ENCODE results near the gene PDCD2L.
"Not testable (repeated sequence)": the region's sequence is repeated elsewhere in the genome, so short reads cannot be mapped to it uniquely, and the experiment has no call there.

Gene PDCD2L

DNA sequence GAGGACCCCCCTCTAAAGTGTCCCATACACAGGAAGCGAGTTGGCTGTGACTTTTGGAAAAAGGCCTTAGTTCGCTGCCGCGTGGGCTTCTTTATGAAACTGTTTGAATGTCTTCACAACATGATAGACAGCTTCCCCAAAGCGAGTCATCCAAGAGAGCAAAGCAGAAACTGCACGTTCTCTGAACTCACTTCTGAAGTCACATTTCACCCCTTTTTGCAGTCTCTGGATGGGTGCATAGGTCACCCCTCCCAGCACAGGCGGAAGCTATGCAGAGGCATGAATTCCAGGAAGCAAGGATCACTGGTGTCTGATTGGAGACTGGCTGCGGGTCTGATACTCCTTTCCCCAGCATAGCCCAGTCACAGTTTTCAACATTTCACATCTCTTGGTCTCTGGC is 28.6 kb upstream of the PDCD2L start:
- no peak for DNase-seq

DNA sequence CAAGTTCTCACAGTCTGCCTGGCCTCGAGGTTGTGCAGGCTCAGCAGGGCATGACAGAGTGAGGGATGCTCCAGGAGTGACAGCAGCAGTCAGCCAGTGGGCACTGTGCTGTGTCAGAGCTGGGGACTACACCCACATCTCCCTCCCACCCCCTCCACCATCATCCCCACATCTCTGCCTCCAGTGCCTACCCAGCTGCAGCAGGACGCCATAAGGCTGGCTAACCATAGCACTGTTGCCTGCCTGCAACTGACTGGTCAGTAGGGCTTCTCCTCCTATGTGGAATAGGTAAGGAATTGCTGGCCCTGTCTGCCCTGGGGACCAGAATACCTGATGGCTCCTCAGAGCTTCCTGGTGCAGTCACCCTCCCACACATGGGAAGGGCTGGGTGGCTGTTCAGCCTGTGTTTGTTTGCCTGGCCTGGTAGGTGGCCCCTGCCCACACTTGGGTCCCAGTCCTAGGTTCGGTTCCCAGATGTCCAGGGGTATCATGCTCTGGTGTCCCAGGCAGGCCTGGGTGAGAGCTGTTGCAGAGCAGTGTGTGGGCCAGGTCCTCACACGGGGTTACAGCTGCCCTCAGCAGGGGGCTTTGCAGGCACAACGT is 23.5 kb upstream of the PDCD2L start:
- no peak for DNase-seq

DNA sequence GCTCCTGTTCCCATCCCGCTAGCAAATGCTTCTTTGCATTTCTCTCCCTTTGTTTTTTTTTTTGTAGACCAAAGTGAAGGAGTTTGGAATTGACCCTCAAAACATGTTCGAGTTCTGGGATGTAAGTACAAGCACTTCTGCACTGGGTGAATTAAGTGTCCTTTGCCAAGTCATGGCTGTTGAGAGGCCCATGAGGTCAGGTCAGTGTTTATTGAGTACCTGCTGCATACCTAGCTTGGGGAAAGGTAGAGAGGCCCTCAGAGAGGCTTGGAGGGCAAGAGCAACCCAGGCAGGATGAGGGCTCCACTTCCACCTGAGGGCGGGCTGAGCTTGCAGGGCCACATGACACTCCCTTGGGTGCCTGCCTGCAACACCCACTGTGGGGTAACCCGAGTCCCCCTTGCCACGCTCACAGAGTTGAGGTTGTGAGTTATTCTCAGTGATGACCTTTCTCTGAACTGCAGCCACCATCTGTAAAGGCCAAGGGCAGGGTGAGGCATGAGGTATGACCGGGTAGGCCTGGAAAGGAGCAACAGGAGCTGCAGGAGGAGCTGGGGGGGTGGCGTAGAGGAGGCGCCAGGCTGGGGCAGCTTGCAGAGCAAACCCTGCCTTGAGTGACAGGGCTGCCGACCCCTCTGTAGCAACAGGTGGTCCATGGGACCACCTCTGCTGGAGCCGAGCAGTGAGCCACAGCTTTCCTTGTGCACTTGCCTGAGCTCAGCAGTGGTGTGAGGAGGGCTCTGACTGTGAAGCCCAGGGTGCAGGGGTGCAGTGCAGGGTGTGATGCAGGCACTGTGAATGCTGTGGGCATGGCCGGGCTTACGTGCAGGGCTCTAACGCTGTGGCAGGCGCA is 22.6 kb upstream of the PDCD2L start:
- no peak for DNase-seq

DNA sequence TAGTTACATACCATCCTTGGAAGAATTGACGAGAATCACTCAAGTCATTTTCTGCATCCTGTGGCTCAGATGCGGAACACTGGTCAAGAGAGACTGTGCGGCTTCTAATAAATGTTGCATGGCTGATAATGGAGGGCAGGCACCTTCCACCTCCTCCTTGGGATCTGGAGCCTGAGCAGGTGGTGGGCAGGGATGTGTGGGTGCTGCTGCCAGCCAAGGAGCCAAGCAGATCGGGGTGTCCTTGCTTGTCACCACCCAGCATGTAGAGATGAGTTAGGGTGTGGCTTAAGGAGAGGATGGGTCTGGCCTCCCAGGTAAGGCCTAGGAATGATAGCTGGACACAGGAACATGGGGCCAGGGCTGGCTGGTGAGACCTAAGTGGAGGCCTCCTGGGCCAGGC is 21.7 kb upstream of the PDCD2L start:
- no peak for DNase-seq

- no peak for DNase-seq
These were observed 20.6 kb upstream of the PDCD2L start for GRCh38 chr19:34383599-34383998.

- no peak for DNase-seq
These were observed 17.4 kb upstream of the PDCD2L start for GRCh38 chr19:34386645-34387445.

DNA sequence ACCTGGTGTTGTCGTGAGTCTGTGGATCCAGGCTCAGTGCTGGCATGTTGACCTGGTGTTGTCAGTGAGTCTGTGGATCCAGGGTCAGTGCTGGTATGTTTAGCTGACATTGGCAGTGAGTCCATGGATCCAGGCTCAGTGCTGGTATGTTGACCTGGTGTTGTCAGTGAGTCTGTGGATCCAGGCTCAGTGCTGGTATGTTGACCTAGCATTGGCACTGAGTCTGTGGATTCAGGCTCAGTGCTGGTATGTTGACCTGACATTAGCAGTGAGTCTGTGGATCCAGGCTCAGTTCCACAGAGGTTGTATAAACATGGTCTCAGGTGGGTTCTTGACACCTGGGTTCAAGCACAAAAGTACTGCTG is 16.8 kb upstream of the PDCD2L start:
- no peak for DNase-seq

DNA sequence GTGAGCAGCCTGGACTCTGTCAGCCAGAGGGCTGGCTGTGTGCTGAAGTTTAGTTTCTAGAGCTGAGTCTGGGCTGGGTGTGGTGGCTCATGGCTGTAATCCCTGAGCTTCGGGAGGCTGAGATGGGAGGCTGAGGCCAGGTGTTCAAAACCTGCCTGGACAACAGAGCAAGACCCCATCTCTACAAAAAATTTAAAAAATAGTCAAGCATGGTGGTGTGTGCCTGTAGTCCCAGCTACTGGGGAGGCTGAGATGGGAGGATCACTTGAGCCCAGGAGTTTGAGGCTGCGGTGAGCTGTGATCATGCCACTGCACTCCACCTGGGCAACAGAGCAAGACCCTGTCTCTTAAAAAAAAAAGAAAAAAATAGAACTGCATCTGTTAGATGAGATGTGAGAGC is 15.5 kb upstream of the PDCD2L start:
- DNase-seq = not testable (repeated sequence)

DNA sequence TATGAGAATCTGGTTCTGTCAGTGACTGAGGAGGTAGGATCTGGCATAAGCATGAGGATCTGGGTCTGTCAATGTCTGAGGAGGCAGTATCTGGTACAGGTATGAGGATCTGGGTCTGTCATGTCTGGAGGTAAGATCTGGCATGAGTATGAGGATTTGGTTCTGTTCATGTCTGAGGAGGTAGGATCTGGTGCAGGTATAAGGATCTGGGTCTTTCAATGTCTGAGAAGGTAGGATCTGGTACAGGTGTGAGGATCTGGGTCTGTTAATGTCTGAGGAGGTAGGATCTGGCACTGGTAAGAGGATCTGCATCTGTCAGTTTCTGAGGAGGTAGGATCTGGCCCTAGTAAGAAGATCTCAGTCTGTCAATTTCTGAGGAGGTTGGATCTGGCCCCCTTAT is 12.4 kb upstream of the PDCD2L start:
- DNase-seq = no peak

DNA sequence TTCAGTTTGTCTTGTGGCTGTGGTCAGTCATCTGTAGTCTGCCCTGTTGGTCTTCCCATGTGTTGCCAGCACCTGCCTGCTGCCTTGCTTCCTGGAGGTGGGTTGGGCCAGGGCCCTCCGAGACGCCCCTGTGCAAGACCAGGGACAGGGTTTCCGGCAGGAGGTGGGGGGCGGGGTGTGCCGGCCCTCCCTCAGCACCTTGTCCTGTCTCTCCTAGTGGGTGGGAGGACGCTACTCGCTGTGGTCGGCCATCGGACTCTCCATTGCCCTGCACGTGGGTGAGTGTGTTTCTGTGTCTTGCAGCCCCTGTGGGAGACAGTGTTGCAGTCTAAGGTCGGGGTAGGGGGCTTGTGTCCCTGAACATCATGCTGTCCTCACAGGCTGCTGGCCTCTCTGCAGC is 11.2 kb upstream of the PDCD2L start:
- DNase-seq = no peak

DNA sequence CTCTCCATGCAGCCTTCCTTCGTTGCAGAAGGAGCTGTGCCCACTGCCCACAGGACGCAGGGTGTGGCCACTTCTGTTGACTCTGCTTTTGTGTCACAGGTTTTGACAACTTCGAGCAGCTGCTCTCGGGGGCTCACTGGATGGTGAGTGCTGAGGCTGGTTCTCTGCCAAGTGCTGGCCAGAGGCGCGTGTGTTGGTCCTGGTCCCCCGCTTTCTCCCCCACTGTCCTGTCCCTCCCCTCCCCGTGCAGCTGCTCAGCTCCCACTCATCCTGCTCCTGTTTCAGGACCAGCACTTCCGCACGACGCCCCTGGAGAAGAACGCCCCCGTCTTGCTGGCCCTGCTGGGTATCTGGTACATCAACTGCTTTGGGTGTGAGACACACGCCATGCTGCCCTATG is 10.6 kb upstream of the PDCD2L start:
- DNase-seq = no peak

DNA sequence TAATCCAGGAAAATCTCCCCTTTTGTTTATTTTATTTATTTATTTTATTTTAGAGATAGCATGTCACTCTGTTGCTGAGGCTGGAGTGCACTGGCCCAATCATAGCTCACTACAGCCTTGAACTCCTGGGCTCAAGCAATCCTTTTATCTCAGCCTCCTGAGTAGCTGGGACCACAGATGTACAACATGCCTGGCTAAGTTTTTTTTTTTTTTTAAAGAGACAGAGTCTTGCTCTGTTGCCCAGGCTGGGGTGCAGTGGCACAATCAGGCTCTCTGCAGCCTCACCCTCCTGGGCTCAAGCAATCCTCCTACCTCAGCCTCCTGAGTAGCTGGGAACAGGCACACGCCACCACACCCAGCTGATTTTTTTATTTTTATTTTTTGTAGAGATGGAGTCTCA is 6.3 kb upstream of the PDCD2L start:
- no peak for DNase-seq

DNA sequence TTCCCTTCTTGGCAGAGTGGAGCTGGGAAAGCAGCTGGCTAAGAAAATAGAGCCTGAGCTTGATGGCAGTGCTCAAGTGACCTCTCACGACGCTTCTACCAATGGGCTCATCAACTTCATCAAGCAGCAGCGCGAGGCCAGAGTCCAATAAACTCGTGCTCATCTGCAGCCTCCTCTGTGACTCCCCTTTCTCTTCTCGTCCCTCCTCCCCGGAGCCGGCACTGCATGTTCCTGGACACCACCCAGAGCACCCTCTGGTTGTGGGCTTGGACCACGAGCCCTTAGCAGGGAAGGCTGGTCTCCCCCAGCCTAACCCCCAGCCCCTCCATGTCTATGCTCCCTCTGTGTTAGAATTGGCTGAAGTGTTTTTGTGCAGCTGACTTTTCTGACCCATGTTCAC is 4.3 kb upstream of the PDCD2L start:
- no peak for DNase-seq

DNA sequence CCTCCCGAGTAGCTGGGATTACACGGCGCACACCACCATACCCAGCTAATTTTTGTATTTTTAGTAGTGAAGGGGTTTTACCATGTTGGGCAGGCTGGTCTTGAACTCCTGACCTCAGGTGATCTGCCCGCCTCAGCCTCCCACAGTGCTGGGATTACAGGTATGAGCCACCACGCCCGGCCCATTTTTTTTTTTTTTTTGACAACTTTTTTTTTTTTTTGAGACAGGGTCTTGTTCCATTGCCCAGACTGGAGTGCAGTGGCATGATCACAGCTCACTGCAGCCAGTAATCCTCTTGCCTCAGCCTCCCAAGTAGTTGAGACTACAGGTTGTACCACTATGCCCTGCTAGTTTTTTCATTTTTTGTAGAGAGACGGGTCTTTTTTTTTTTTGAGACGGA is 3.4 kb upstream of the PDCD2L start:
- not testable (repeated sequence) for DNase-seq

DNA sequence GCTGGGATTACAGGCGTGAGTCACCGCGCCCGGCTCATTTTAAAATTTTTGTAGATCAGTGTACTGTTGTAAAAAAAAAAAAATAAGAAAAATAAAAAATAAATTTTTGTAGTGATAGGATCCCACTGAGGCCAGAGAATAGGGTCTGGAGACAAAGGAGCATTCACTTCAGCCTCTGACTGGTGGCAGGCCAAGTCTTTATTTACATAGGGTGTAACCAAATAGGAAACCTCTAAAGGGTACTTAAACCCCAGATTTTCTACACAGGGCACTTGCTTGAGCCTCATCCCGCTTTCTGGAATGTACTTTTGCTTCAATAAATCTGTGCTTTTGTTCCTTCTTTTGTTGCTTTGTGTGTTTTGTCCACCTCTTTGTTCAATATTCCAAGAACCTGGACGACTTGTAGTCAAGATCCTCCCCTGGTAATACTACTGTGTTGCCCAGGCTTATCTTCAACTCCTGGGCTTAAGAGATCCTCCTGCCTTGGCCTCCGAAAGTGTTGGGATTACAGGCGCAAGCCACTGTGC is 2.1 kb upstream of the PDCD2L start:
- DNase-seq = no peak

GRCh38 chr19:34403784-34404108 is 453 bp upstream of the PDCD2L start:
- DNase-seq = no peak

- no peak for DNase-seq
These were observed 1.9 kb downstream of the PDCD2L start for GRCh38 chr19:34405892-34406660.

- DNase-seq = no peak
These were observed 4.2 kb downstream of the PDCD2L start for GRCh38 chr19:34408411-34408810.

DNA sequence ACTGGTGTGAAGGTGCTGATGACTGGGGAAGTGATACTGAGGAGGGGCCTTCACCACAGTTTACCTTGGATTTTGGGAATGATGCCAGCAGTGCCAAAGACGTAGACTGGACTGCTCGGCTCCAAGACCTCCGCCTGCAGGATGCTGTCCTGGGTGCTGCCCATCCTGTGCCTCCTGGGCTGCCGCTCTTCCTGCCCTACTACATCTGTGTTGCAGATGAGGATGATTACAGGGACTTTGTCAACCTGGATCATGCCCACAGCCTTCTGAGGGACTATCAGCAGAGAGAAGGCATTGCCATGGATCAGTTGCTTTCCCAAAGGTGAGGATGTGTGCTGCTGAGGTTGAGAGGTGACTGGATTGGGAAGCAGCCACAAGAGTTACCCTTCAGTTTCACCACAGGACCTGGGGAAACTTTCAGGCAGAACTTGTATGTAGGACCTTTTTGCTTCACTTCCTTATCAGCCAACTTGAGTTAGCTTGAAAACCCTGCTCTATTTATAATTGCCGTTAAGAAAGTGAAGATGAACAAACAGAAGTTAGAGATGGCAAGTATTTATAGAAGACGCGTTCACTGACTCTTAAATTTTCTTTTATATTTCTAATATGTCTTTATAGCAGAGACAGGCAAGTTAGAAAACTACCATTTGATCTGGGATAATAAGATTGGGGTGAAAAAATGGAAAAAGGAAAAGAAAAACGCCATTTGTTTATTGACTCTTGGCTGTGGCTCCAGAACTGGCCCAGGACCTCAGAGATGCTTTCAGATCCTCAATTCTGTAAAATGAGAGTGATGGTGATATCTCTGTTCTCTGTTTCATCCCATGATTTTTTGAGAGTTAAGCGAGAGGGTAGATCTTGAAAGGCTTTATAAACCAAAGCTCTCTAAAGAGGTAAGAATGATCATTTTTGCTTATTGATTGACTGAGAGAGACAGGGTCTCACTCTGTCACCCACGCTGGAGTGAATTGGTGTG is 5.3 kb downstream of the PDCD2L start:
- DNase-seq = no peak

- no peak for DNase-seq
These were observed 7.0 kb downstream of the PDCD2L start for GRCh38 chr19:34411216-34411615.

DNA sequence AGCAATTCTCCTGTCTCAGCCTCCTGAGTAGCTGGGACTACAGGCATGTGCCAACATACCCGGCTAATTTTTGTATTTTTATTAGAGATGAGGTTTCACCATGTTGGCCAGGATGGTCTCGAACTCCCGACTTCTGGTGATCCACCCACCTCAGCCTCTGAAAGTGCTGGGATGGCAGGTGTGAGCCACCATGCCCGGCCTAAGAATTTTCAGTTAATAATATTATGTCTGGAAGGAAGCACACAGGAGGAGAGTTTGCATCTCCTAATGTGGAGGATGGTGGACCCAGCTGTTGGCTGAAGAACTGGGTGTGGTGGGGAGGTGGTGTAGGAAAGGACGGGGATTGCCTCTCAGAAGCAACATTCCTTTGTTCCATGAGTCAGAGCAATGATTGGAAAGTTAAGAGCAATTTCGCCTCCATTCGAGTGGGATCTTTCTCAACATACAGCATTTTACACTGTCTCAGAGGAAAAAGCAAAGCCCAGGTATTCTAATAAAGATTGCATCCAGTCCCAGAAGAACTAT is 11.9 kb downstream of the PDCD2L start:
- DNase-seq = no peak

- DNase-seq = no peak
These were observed 14.1 kb downstream of the PDCD2L start for GRCh38 chr19:34418300-34418699.

Measured in NCI-H748 treated with DMSO at 0.1 percent for 48 hours (cell line).